Type B pancreatic cell (in vitro differentiated cells): ENCODE measurements around the gene OTOP2. TPM values are rescaled to one million over a fixed set of nuclear protein-coding genes. Genes with fewer than 3 reads are reported as not detected.

Source experiments
- DNase-seq: peaks from one replicate; pipeline ENCODE4 v3.0.0; 2021; ENCODE audit warnings: mixed read lengths; ENCODE audit not compliant: unreplicated experiment; ENCODE audit errors: extremely low spot score
- H3K27ac Mint-ChIP-seq: 2 replicates; pipeline ENCODE4 v1.8.0; 2021; ENCODE audit warnings: mild to moderate bottlenecking, mixed read lengths
- H3K27me3 Mint-ChIP-seq: 2 replicates; pipeline ENCODE4 v1.8.0; 2021; ENCODE audit warnings: mixed read lengths
- H3K36me3 Mint-ChIP-seq: 2 replicates; pipeline ENCODE4 v1.8.0; 2021; ENCODE audit warnings: mixed read lengths
- H3K4me1 Mint-ChIP-seq: one replicate; pipeline ENCODE4 v1.8.0; 2021; ENCODE audit warnings: mixed read lengths; ENCODE audit not compliant: unreplicated experiment
- H3K4me3 Mint-ChIP-seq: 2 replicates; pipeline ENCODE4 v1.8.0; 2021; ENCODE audit warnings: mild to moderate bottlenecking, mixed read lengths
- H3K9me3 Mint-ChIP-seq: 2 replicates; pipeline ENCODE4 v1.8.0; 2021; ENCODE audit warnings: mixed read lengths
- CTCF ChIP-seq: fragments of 200-600 bp; sonication (generic); conservative IDR thresholded peaks from 2 replicates; pipeline ENCODE4 v1.5.0; 2021; ENCODE audit warnings: antibody characterized with exemption, mild to moderate bottlenecking
- total RNA-seq: library from RNA; stranded (reverse); gene quantifications from 2 replicates; pipeline ENCODE4 v1.2.1, GENCODE V29; 2021; ENCODE audit warnings: low replicate concordance

The OTOP2 gene
- total RNA-seq, 1 donor from 2014 or later: not detected

- DNase-seq: peak; percentile 85
- no peaks in the 10 kb centered on the region for H3K9me3 Mint-ChIP-seq
- peak overlapping the region; percentile 71 for H3K4me3 Mint-ChIP-seq
- H3K4me1 Mint-ChIP-seq: no peaks in the 10 kb centered on the region
- no peaks in the 10 kb centered on the region for H3K36me3 Mint-ChIP-seq
- H3K27ac Mint-ChIP-seq: no peak overlapping the region
- peaks cover 70% of the 10 kb centered on the region for H3K27me3 Mint-ChIP-seq
- peak; percentile 92 for TF ChIP-seq CTCF
Measured at GRCh38 chr17:74923538-74924249, 379 bp upstream of the OTOP2 start.

- H3K4me3 Mint-ChIP-seq: no peak overlapping the region
- no peak for DNase-seq
- H3K4me1 Mint-ChIP-seq: no peaks in the 10 kb centered on the region
- TF ChIP-seq CTCF: no peak
- no peaks in the 10 kb centered on the region for H3K36me3 Mint-ChIP-seq
- H3K27me3 Mint-ChIP-seq: peaks cover 80% of the 10 kb centered on the region
- no peak overlapping the region for H3K27ac Mint-ChIP-seq
- H3K9me3 Mint-ChIP-seq: no peaks in the 10 kb centered on the region
Measured at GRCh38 chr17:74925242-74925641, 1.2 kb downstream of the OTOP2 start.

- Mint-ChIP-seq H3K4me1 (no peaks in the 10 kb centered on the region), H3K27ac (no peak overlapping the region), H3K36me3 (no peaks in the 10 kb centered on the region), H3K4me3 (no peak overlapping the region), H3K9me3 (no peaks in the 10 kb centered on the region), H3K27me3 (peaks cover 99% of the 10 kb centered on the region)
- DNase-seq: no peak
- TF ChIP-seq CTCF: no peak
Measured at GRCh38 chr17:74928786-74929185, 4.7 kb downstream of the OTOP2 start.

- Mint-ChIP-seq H3K27ac (no peak overlapping the region), H3K27me3 (peaks cover 98% of the 10 kb centered on the region), H3K36me3 (no peaks in the 10 kb centered on the region), H3K9me3 (no peaks in the 10 kb centered on the region), H3K4me1 (no peaks in the 10 kb centered on the region), H3K4me3 (no peak overlapping the region)
- no peak for DNase-seq
- no peak for TF ChIP-seq CTCF
Measured at GRCh38 chr17:74930535-74931036, 6.5 kb downstream of the OTOP2 start.

DNA sequence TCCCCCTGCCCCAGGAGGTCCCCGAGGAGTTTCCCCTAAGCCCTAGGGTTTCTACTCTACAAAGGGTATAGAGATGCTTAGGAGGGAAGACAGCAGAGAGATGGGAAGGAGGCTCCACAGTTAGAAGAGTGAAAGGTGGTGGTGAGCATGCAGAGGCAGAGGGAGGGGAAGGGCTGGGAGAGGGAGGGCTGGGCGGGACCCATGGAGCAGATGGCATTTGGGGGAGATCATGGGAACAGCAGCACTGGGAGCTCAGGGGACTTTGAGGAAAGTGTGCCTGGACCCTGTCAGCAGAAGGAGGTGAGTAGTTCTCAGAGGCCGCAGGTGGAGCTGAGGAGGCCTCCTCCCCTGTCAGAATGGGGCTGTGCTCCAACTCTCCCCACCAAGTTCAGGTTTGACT lies 11.0 kb downstream of the OTOP2 start:
- H3K4me3 Mint-ChIP-seq: no peak overlapping the region

More for the DNA sequence above, 11.0 kb downstream of the OTOP2 start:
- no peak for DNase-seq
- H3K27ac Mint-ChIP-seq: no peak overlapping the region
- no peak for TF ChIP-seq CTCF
- no peaks in the 10 kb centered on the region for H3K36me3 Mint-ChIP-seq
- no peaks in the 10 kb centered on the region for H3K9me3 Mint-ChIP-seq
- no peaks in the 10 kb centered on the region for H3K4me1 Mint-ChIP-seq
- peaks cover 88% of the 10 kb centered on the region for H3K27me3 Mint-ChIP-seq
